ENCODE results near the gene USP46. TPM values are rescaled to one million over a fixed set of nuclear protein-coding genes. Genes with fewer than 3 reads are reported as not detected.

The USP46 gene
- total and polyA plus RNA-seq, 2 of the 13 experiments (the other 11 are each of a cell fraction or from before 2014, with no cell fraction given) = 4.7 to 17.4 TPM

GRCh38 chr4:52659001-52659721, at the start of gene USP46 (continued):
- no peak for TF ChIP-seq MBD4 (IDR thresholded peaks at IDR 0.05; ENCODE audit: borderline replicate concordance, low read length)
- peak; percentile 44; the same call in 1 of the 2 replicates for TF ChIP-seq ZNF574 (CRISPR knock-in tag; IDR thresholded peaks at IDR 0.05)
- TF ChIP-seq ZNF235 (CRISPR knock-in tag; IDR thresholded peaks at IDR 0.05; ENCODE audit: borderline replicate concordance) = peak; percentile 4; the same call in 1 of the 2 replicates
- TF ChIP-seq GPN1 (CRISPR knock-in tag; IDR thresholded peaks at IDR 0.05; ENCODE audit: borderline replicate concordance) = no peak
- TF ChIP-seq ZNF800 (CRISPR knock-in tag; IDR thresholded peaks at IDR 0.05) = no peak
- TF ChIP-seq NPAS2 (CRISPR knock-in tag; IDR thresholded peaks at IDR 0.05; ENCODE audit: borderline replicate concordance) = no peak
- no peak for TF ChIP-seq PAWR (CRISPR knock-in tag; IDR thresholded peaks at IDR 0.05; ENCODE audit: borderline replicate concordance)
- no peak for TF ChIP-seq GABPA (IDR thresholded peaks at IDR 0.05; ENCODE audit: low read depth, low read length)
- TF ChIP-seq GABPA (CRISPR knock-in tag; IDR thresholded peaks at IDR 0.05; ENCODE audit: low read depth) = no peak
- no peak for TF ChIP-seq ZFP62 (CRISPR knock-in tag; IDR thresholded peaks at IDR 0.05)
- no peak for TF ChIP-seq ZNF710 (CRISPR knock-in tag; IDR thresholded peaks at IDR 0.05; ENCODE audit: borderline replicate concordance)
- TF ChIP-seq E2F2 (CRISPR knock-in tag; IDR thresholded peaks at IDR 0.05; ENCODE audit: borderline replicate concordance) = no peak
- peak; percentile 25; the same call in 1 of the 2 replicates for TF ChIP-seq PRDM15 (CRISPR knock-in tag; IDR thresholded peaks at IDR 0.05)
- no peak for TF ChIP-seq ZNF232 (CRISPR knock-in tag; IDR thresholded peaks at IDR 0.05; ENCODE audit: borderline replicate concordance)
- 0 out of 2 replicates have a peak, but pooled peaks have one; percentile 7 for TF ChIP-seq MXD4 (CRISPR knock-in tag; IDR thresholded peaks at IDR 0.05)
- peak; percentile 72 for TF ChIP-seq POLR2G (IDR thresholded peaks at IDR 0.05; ENCODE audit: low read depth, low read length)

All from HepG2 (cell line).